Right forelimb (tissue), 1 donor: ENCODE results near the gene CCNO.
A peak's percentile ranks its signal among the peaks of the same experiment; 100 is the strongest.

ENCODE experiments used
- DNase-seq: peaks from one replicate; pipeline ENCODE4 v3.0.0-alpha.2; 2018

Gene CCNO

GRCh38 chr5:55222985-55223811, 10.2 kb downstream of the CCNO start:
- DNase-seq = peak; percentile 54

GRCh38 chr5:55222092-55222984, 11.1 kb downstream of the CCNO start:
- no peak for DNase-seq

- DNase-seq = peak; percentile 51
Observed at GRCh38 chr5:55220433-55221185, 12.8 kb downstream of the CCNO start.

GRCh38 chr5:55219770-55220169, 13.6 kb downstream of the CCNO start:
- no peak for DNase-seq

- DNase-seq = no peak
Observed at GRCh38 chr5:55218967-55219366, 14.4 kb downstream of the CCNO start.

- DNase-seq = no peak
Observed at GRCh38 chr5:55211184-55211874, 22.1 kb downstream of the CCNO start.

- DNase-seq = no peak
Observed at GRCh38 chr5:55205001-55205400, 28.4 kb downstream of the CCNO start.

- no peak for DNase-seq
Observed at GRCh38 chr5:55191165-55191564, 42.2 kb downstream of the CCNO start.

GRCh38 chr5:55188656-55189540, 44.5 kb downstream of the CCNO start:
- no peak for DNase-seq

GRCh38 chr5:55187370-55187769, 46.0 kb downstream of the CCNO start:
- no peak for DNase-seq
